Midbrain (tissue), 1 donor: ENCODE data around the gene FGFR1OP2.
A peak's percentile ranks its signal among the peaks of the same experiment; 100 is the strongest.
"Not testable (repeated sequence)": the region's sequence is repeated elsewhere in the genome, so short reads cannot be mapped to it uniquely, and the experiment has no call there.

Source experiments
- DNase-seq: peaks from one replicate; lab custom pipeline; 2025; lab: John Stamatoyannopoulos, UW

The FGFR1OP2 gene

GRCh38 chr12:26937863-26938700, at the start of gene FGFR1OP2, which contains the start of gene INTS13:
Gene FGFR1OP2, plus strand, starts transcription at chr12:26938470. Its CDS starts 15,689 bp downstream, at chr12:26954159.
Gene INTS13, minus strand, starts transcription at chr12:26937981. Its CDS starts 1,178 bp downstream, at chr12:26936803.
- DNase-seq, result peak; percentile 97

GRCh38 chr12:26890784-26891183, 47.5 kb upstream of the FGFR1OP2 start:
- DNase-seq, result no peak

GRCh38 chr12:26891704-26892103, 46.6 kb upstream of the FGFR1OP2 start:
- DNase-seq, result no peak

GRCh38 chr12:26895672-26896071, 42.6 kb upstream of the FGFR1OP2 start:
- no peak for DNase-seq

- DNase-seq, result no peak
These were observed 41.4 kb upstream of the FGFR1OP2 start for GRCh38 chr12:26896913-26897312.

- DNase-seq, result not testable (repeated sequence)
These were observed 34.9 kb upstream of the FGFR1OP2 start for GRCh38 chr12:26903396-26903795.

GRCh38 chr12:26906024-26906423, 32.2 kb upstream of the FGFR1OP2 start:
- no peak for DNase-seq

GRCh38 chr12:26906704-26907103, 31.6 kb upstream of the FGFR1OP2 start:
- no peak for DNase-seq

- DNase-seq, result peak; percentile 35
These were observed 19.7 kb upstream of the FGFR1OP2 start for GRCh38 chr12:26918321-26919215.

GRCh38 chr12:26919216-26919555, 19.1 kb upstream of the FGFR1OP2 start:
- DNase-seq, result peak; percentile 61

GRCh38 chr12:26921886-26922285, 16.4 kb upstream of the FGFR1OP2 start:
- no peak for DNase-seq

- no peak for DNase-seq
These were observed 9.6 kb upstream of the FGFR1OP2 start for GRCh38 chr12:26928661-26929060.

- no peak for DNase-seq
These were observed 8.7 kb upstream of the FGFR1OP2 start for GRCh38 chr12:26929590-26929989.

GRCh38 chr12:26935636-26936378, 2.5 kb upstream of the FGFR1OP2 start:
- no peak for DNase-seq

GRCh38 chr12:26936559-26937442, 1.5 kb upstream of the FGFR1OP2 start:
- DNase-seq, result no peak

GRCh38 chr12:26937443-26937862, 817 bp upstream of the FGFR1OP2 start:
- DNase-seq, result no peak

GRCh38 chr12:26938701-26939062, 412 bp downstream of the FGFR1OP2 start:
- DNase-seq, result no peak

GRCh38 chr12:26939192-26939832, 1.0 kb downstream of the FGFR1OP2 start:
- DNase-seq, result no peak

GRCh38 chr12:26939953-26940352, 1.7 kb downstream of the FGFR1OP2 start:
- DNase-seq, result no peak

GRCh38 chr12:26940516-26941214, 2.4 kb downstream of the FGFR1OP2 start:
- DNase-seq, result no peak
